A549 (cell line): ENCODE data around the gene HEYL.

Experiments used
- E2F6 ChIP-seq: IDR thresholded peaks from 2 replicates; pipeline ENCODE4 v1.6.1; 2012; ENCODE audit warnings: low read depth, borderline replicate concordance
- ESRRA ChIP-seq: fragments of 150-350 bp; IDR thresholded peaks from 2 replicates; pipeline ENCODE4 v1.6.1; 2014; ENCODE audit warnings: mild to moderate bottlenecking, low read length, borderline replicate concordance
- HDAC2 ChIP-seq: fragments of 200-600 bp; sonication (generic); IDR thresholded peaks from 2 replicates; pipeline ENCODE4 v1.6.1; 2016
- HOXA7 ChIP-seq: fragments of 250-450 bp; sonication (Bioruptor Pico); IDR thresholded peaks from 2 replicates; pipeline ENCODE4 v1.5.0; 2020; ENCODE audit warnings: mild to moderate bottlenecking, moderate library complexity
- MYC ChIP-seq: IDR thresholded peaks from 2 replicates; pipeline ENCODE4 v1.6.1; 2012; ENCODE audit warnings: mild to moderate bottlenecking, inconsistent platforms, low read length, improper control_type of control experiment, borderline replicate concordance
- REST ChIP-seq: fragments of 200-600 bp; sonication (generic); IDR thresholded peaks from 2 replicates; pipeline ENCODE4 v1.6.1; 2016; ENCODE audit warnings: antibody characterized with exemption, mild to moderate bottlenecking, moderate library complexity
- RFX5 ChIP-seq: fragments of 450-650 bp; IDR thresholded peaks from 2 replicates; pipeline ENCODE4 v1.7.1; 2014; ENCODE audit warnings: antibody characterized with exemption, mild to moderate bottlenecking, moderate library complexity
- USF2 ChIP-seq: fragments of 450-650 bp; IDR thresholded peaks from 2 replicates; pipeline ENCODE4 v1.6.1; 2014; ENCODE audit warnings: antibody characterized with exemption
- TF ChIP-seq, protein P1 (sequence below): fragments of >200 bp; sonication (Bioruptor Twin); formaldehyde crosslinking; IDR thresholded peaks from 3 replicates; pipeline ENCODE4 v1.5.1; 2016

- TF ChIP-seq REST (no peak), MYC (no peak), HOXA7 (no peak), USF2 (no peak), E2F6 (no peak), ESRRA (no peak), HDAC2 (no peak), RFX5 (no peak)
- TF ChIP-seq, protein P1, sequence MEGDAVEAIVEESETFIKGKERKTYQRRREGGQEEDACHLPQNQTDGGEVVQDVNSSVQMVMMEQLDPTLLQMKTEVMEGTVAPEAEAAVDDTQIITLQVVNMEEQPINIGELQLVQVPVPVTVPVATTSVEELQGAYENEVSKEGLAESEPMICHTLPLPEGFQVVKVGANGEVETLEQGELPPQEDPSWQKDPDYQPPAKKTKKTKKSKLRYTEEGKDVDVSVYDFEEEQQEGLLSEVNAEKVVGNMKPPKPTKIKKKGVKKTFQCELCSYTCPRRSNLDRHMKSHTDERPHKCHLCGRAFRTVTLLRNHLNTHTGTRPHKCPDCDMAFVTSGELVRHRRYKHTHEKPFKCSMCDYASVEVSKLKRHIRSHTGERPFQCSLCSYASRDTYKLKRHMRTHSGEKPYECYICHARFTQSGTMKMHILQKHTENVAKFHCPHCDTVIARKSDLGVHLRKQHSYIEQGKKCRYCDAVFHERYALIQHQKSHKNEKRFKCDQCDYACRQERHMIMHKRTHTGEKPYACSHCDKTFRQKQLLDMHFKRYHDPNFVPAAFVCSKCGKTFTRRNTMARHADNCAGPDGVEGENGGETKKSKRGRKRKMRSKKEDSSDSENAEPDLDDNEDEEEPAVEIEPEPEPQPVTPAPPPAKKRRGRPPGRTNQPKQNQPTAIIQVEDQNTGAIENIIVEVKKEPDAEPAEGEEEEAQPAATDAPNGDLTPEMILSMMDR, result no peak
These were observed 18.0 kb upstream of the HEYL start for GRCh38 chr1:39657402-39657801.
